Retina (tissue), 1 donor: Measurements from ENCODE around the gene ENKUR.
"Not testable (repeated sequence)": the region's sequence is repeated elsewhere in the genome, so short reads cannot be mapped to it uniquely, and the experiment has no call there.

ENCODE experiments used
- DNase-seq: peaks from one replicate; pipeline ENCODE4 v3.0.0-alpha.2; 2016

Gene ENKUR

DNA sequence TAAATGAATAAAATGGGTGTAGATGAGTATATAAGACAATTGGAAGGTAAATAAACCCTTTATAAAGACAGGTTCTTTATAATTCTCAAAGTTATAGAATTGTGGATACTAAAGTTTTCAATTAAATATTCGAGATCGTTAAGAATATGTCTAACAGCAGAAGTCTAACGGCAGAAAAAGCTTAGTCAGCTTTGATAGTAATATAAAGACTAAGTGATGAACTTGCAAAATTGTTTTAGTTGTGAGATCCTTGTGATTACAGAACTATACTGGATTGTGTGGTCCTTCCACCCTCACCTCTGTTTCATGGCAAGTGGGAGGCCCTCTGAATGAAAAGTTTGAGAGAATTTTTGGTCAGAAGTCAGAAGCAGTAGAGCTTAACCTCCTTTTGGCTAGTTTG lies 2.7 kb upstream of the ENKUR start:
- DNase-seq: no peak

DNA sequence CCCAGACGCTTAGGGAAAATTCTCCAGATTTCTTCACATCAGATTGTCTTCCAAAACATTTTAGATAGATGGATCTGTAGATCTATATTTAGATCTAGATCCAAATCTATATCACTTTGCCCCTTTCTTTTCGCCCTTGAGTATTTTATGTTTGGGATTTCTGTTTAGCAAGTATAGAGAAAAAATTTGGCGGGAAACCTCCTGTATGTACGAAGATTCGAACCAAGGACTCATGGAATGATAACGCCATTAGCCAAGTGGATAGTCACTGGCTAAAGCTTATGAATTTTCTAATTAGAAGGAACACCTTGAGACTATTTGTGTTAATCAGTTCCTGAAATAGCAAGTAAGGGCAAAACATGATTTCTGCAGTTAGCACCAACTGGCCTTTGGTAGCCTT lies 1.7 kb upstream of the ENKUR start:
- DNase-seq: no peak

- DNase-seq: no peak
Observed at GRCh38 chr10:25017154-25017590, 1.2 kb upstream of the ENKUR start.

- peak; percentile 99 for DNase-seq
Observed at GRCh38 chr10:25016376-25017153, 607 bp upstream of the ENKUR start, which contains the start of gene THNSL1. Gene THNSL1 (plus strand): TSS chr10:25016612. CDS start chr10:25023224, 6,612 bp downstream.

- no peak for DNase-seq
Observed at GRCh38 chr10:25014579-25014978, 1.4 kb downstream of the ENKUR start.

GRCh38 chr10:25011591-25011990 lies 4.4 kb downstream of the ENKUR start:
- DNase-seq: not testable (repeated sequence)

- DNase-seq: no peak
Observed at GRCh38 chr10:24998044-24998443, 17.9 kb downstream of the ENKUR start.

DNA sequence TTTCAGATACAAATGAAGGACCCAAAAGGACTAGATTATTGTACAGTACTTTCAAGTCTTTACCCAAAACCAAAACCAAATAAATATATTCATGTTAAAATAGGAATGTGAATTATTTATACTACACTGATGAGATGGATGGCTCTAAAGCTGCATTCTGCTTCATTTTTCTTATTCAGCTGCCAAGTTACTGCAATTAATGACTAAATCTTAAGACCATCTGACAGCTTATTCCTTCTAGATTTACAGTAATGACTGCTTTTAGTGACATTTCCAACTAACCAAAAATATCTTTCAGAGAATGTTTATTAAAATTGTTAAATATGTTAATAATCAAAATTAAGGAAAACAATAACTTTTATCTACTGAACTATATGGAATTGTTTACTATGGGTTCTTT lies 20.9 kb downstream of the ENKUR start:
- no peak for DNase-seq

DNA sequence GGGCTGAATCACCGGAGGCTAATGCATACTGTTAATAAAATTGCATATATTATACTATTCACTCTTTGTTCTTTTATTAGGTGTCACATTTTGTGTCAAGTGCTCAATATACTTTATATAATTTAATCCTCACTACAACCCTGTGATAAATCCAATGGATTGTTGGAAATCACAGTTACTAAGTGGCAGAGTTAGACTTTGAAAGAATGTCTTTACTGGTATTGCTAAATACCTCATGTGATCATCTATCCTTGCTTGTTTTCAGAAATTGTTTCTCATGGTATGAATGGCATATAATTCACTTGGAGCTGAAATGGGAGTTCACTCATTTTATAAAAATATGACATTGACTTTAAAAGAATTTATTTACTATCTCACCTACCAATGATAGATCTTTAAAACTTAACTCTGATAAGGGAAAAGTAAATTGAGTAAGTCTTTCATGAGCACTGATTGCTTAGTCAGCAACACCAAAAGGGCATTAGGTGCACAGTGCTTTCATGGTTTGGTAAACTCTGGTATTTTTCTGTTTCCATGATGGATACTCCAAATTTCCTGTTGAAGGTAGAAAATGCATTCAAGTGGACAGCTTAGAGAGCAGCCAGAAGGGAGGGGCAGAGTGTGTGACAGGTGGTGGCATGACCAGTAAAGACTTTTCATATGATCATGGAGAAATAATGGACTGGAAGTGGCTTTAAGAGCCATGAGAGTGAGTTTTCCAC lies 22.6 kb downstream of the ENKUR start:
- no peak for DNase-seq

DNA sequence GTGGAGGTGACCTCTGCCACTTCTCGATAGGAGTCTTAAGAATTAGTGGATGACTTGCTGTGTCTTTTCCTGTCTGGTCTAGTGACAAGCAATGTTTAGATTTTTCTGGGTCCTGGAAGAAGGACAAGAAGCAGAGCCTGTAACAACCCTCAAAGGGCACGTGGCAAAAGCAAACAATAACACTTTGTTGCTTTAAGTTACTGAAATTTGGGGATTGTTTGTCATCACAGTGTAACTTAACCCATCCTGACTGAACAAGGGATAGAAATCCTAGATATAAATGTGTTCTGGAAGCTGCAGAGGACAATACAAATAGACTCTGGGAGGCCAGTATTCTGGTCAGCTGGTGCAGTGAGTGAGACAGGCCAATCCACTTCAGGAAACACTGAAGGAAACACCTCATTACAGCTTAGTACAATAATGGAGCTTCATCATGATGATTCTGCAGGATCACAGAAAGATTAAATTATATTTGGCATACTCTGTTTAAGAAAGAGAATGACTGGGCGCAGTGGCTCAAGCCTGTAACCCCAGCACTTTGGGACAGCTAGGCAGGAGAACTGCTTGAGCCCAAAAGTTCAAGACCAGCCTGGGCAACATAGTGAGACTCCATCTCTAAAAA lies 23.3 kb downstream of the ENKUR start:
- DNase-seq: no peak

DNA sequence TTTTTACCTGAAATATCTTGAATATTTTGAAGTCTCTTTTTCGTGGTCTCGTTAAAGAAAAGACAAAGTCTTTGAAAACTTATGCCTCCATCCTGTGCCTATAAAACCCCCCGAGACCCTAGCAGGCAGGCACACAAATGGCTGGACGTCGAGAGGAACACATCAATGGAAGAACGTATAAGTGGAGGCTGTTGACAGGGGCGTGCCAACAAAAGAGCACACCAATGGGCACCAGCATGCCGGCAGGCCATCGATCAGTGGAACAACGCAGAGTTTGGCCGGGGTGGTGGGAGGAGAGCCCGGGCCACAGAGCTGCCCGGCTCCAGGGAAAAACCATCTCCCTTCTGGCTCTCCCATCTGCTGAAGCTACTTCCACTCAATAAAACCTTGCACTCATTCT lies 24.7 kb downstream of the ENKUR start:
- no peak for DNase-seq

- no peak for DNase-seq
Observed at GRCh38 chr10:24989867-24990266, 26.1 kb downstream of the ENKUR start.

- peak; percentile 38 for DNase-seq
Observed at GRCh38 chr10:24988831-24989640, 26.9 kb downstream of the ENKUR start.

DNA sequence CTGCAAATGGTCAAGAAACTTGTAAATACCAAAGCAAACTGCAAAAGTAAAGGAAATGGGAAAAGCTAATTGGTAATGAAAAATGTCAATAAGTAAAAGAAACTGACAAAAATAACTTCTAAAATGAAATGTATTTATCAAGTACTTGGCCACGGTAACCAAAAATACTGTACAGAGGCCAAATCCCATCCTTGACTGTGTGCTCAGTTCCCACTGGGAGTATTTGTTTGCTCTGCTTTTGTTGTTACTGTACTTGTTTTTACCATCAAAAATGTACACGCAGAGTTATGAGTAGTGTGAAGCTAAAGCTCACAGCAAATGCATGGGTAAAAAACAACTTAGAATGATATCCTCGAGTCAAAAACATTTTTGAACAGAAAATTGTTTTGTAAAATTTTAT lies 31.1 kb downstream of the ENKUR start:
- no peak for DNase-seq

DNA sequence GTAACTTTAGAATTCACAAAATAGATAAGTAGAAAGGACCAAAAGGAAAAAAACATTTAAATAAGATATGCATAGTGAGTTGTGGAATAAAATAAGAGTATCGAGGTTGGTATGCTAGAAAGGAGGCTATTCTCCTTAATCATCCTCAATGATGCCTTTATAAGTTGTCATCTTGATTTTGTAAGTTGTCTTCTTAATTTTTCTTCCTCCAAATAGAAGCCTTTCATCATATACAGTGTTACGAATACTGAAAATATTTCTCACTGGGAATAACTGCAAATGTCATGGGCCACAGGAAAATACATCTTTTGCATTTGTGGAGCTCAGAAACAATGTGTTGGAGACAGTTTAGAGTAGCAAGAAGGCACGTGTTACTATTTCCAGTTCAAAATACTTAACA lies 32.0 kb downstream of the ENKUR start:
- no peak for DNase-seq

DNA sequence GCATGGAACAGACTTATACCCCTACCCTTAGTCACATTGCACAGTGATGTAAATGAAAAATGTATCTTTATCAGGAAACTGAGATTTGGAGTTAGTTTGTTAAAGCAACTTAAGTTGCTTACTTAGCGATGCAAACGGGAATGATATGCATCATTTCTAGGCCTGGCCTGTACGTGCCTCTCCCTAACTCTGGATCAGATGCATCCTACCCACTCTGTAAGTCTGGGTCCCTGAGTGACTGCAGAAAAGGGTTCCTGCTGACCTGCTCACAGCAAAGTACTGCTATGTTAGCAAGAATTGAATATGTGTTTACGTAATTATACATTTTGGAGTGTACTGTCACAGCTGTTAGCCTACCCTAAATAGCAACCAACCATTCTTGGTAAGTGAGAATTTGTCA lies 32.8 kb downstream of the ENKUR start:
- no peak for DNase-seq

GRCh38 chr10:24982319-24983112 lies 33.4 kb downstream of the ENKUR start:
- no peak for DNase-seq

DNA sequence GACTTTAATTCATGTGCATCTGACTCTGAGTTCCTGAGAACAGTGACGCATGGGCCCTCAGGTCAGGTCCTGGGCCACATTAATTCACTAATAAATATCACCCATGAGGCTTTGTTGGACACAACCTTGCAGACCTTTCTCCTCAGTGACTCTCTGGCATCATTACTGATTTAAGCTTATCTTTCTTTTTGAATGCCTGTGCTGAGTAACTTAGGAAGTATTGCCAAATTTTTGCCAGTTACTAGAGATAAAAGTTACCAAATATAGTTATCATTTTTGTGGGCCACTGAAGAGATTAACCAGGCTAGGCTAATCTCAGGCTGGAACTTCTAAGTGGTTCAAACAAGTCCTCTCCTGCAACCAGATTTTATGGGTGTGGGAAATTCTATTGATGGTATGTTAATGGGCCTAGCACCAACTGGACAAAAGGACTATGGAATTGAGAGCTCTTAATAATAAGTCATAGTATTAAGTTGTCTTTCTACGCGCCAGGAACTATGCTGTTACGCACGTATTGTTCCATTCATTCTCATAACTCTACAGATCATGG lies 34.7 kb downstream of the ENKUR start:
- DNase-seq: no peak

DNA sequence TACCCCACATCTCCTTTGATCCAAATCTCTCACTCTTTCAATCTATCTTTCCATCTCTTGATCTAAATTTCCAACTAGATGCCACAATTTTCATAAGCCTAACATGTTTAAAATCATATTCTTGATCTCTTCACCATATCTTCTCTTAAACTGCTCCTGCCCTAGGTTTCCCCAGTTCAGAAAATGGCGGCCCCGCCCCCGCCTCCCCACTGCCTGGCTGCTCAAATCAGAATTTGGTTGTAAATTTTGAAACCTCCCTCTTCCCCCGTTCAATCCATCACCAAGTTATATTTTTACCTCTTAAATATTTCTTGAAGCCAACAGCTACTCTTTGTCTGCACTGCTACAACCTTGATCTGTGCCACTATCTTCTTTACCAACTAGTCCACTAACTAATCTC lies 36.3 kb downstream of the ENKUR start:
- no peak for DNase-seq

GRCh38 chr10:24974976-24975375 lies 41.0 kb downstream of the ENKUR start:
- DNase-seq: no peak

DNA sequence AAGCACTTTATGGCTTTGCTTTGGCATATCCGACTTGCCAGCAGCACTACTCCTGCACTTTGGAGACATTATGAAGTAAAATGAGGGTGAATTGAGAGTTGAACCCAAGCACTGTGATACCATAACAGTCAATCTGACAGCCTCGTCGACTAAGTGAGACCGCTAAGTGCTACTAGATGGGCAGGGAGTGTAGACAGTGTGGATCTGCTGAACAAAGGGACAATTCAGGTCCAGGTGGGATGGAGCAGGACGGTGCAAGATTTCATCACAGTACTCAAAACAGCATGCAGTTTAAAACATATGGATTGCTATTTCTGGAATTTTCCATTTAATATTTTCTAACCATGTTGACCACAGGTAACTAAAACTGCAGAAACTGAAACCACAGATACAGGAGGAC lies 42.8 kb downstream of the ENKUR start:
- DNase-seq: no peak

GRCh38 chr10:24971374-24971773 lies 44.6 kb downstream of the ENKUR start:
- no peak for DNase-seq
